ENCODE data around the gene RNF166.

The RNF166 gene

GRCh38 chr16:88650749-88651275 lies 55.4 kb downstream of the RNF166 start, which contains the start of gene CYBA:
CYBA (minus strand) TSS chr16:88651053; CDS start chr16:88651013, 40 bp downstream.
- DNase-seq: peak; percentile 76 to 79

GRCh38 chr16:88649924-88650748 lies 56.1 kb downstream of the RNF166 start:
- no peak for DNase-seq

GRCh38 chr16:88649195-88649923 lies 56.8 kb downstream of the RNF166 start:
- DNase-seq: no peak

- DNase-seq: no peak
These were observed 58.8 kb downstream of the RNF166 start for GRCh38 chr16:88647178-88648070.
